OCI-LY3 (cell line): Measurements from ENCODE around the gene MORF4L1.

Experiments
- EZH2phosphoT487 ChIP-seq: fragments of 200-600 bp; shearing (Covaris generic); IDR thresholded peaks from 2 replicates; pipeline ENCODE4 v1.6.1; 2018; ENCODE audit warnings: antibody characterized with exemption, mixed run types, low read depth
- TF ChIP-seq, protein P1 (sequence below): fragments of 200-600, 300-600 bp; sonication (generic); IDR thresholded peaks from 2 replicates; pipeline ENCODE4 v1.5.1; 2014; ENCODE audit warnings: antibody characterized with exemption, low read length, low read depth

DNA sequence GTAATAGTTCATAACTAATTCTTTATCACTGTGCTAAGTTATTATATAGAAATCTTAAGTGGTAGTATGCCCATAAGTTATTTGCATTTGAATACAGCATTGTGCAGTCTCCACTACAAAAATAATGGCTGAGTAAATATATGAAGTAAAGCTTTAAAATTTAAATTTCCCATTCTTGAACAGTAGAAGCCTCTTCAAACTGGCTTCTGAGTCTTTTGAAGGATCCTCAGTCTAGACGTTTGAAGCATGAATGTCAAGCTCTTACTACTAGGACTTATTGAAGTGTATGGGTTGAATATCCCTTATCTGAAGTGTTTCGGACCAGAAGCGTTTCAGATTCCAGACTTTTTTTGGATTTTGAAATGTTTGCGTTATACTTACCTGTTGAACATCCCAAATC lies 16.3 kb downstream of the MORF4L1 start:
- TF ChIP-seq, protein P1, sequence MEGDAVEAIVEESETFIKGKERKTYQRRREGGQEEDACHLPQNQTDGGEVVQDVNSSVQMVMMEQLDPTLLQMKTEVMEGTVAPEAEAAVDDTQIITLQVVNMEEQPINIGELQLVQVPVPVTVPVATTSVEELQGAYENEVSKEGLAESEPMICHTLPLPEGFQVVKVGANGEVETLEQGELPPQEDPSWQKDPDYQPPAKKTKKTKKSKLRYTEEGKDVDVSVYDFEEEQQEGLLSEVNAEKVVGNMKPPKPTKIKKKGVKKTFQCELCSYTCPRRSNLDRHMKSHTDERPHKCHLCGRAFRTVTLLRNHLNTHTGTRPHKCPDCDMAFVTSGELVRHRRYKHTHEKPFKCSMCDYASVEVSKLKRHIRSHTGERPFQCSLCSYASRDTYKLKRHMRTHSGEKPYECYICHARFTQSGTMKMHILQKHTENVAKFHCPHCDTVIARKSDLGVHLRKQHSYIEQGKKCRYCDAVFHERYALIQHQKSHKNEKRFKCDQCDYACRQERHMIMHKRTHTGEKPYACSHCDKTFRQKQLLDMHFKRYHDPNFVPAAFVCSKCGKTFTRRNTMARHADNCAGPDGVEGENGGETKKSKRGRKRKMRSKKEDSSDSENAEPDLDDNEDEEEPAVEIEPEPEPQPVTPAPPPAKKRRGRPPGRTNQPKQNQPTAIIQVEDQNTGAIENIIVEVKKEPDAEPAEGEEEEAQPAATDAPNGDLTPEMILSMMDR: no peak
- TF ChIP-seq EZH2phosphoT487: no peak
